Hepatocyte (in vitro differentiated cells): ENCODE measurements around the gene GARS1.

Source experiments
- CTCF ChIP-seq: fragments of 200-600 bp; sonication (generic); IDR thresholded peaks from 2 replicates; pipeline ENCODE4 v1.5.1; 2016; ENCODE audit warnings: antibody characterized with exemption, mild to moderate bottlenecking; ENCODE audit not compliant: poor library complexity
- EZH2 ChIP-seq: fragments of 200-600 bp; sonication (generic); IDR thresholded peaks from 2 replicates; pipeline ENCODE4 v1.6.1; 2016; ENCODE audit warnings: antibody characterized with exemption, mild to moderate bottlenecking, borderline replicate concordance
- EZH2phosphoT487 ChIP-seq: fragments of 200-600 bp; sonication (generic); IDR thresholded peaks from one replicate; pipeline ENCODE4 v1.6.1; 2018; ENCODE audit warnings: antibody characterized with exemption, mild to moderate bottlenecking, low read depth, moderate library complexity; ENCODE audit not compliant: unreplicated experiment, severe bottlenecking

- TF ChIP-seq EZH2: no peak
- no peak for TF ChIP-seq CTCF
- TF ChIP-seq EZH2phosphoT487: no peak
Observed at GRCh38 chr7:30555525-30555924, 39.2 kb upstream of the GARS1 start.
